GM19438 (cell line): Measurements from ENCODE around the gene UBE2B.
"Not testable (repeated sequence)": the region's sequence is repeated elsewhere in the genome, so short reads cannot be mapped to it uniquely, and the experiment has no call there.

Source experiments
- ATAC-seq: cut with Tn5 transposase; IDR thresholded peaks from one replicate; pipeline ENCODE4 v1.9.1; 2021; ENCODE audit warnings: low read depth; ENCODE audit not compliant: unreplicated experiment

Gene UBE2B

GRCh38 chr5:134370871-134371833, at the start of gene UBE2B:
Gene UBE2B, plus strand, starts transcription at chr5:134371569. Its CDS starts 27 bp downstream, at chr5:134371596.
- peak; percentile 64 for ATAC-seq

- ATAC-seq, result no peak
Observed at GRCh38 chr5:134327327-134327726, 44.0 kb upstream of the UBE2B start.

GRCh38 chr5:134328619-134329018, 42.8 kb upstream of the UBE2B start:
- no peak for ATAC-seq

DNA sequence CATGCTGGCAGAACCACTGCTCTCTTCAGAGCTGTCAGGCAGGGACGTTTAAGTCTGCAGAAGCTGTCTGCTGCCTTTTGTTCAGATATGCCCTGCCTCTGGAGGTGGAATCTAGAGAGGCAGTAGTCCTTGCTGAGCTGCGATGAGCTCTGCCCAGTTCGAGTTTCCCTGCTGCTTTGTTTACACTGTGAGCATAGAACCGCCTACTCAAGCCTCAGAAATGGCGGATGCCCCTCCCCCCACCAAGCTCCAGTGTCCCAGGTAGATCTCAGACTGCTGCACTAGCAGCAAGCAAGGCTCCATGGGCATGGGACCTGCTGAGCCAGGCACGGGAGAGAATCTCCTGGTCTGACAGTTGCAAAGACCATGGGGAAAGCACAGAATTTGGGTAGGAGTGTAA, 34.5 kb upstream of the UBE2B start:
- not testable (repeated sequence) for ATAC-seq

- ATAC-seq, result not testable (repeated sequence)
Observed at GRCh38 chr5:134343500-134343899, 27.9 kb upstream of the UBE2B start.

- ATAC-seq, result not testable (repeated sequence)
Observed at GRCh38 chr5:134345476-134345875, 25.9 kb upstream of the UBE2B start.

DNA sequence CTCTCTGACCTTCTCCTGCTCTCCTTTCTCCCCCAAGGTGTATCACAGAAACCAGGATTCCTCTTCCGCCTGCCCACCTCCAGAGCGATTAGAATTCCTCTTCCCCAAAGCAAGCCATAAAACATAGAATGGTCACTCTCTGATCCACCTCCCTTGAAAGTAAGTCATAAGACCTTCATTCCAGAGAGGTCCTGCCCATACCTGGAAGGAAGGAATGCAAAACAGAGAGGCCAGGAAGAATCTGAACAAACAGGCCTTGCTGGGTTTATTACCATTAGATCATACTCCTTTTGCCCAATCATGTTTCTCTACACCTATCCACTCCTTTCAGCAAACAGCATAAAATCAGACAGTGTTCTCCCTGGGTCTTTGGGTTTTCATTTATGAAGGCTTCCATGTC, 25.4 kb upstream of the UBE2B start:
- ATAC-seq, result no peak

- ATAC-seq, result no peak
Observed at GRCh38 chr5:134349463-134349862, 21.9 kb upstream of the UBE2B start.

DNA sequence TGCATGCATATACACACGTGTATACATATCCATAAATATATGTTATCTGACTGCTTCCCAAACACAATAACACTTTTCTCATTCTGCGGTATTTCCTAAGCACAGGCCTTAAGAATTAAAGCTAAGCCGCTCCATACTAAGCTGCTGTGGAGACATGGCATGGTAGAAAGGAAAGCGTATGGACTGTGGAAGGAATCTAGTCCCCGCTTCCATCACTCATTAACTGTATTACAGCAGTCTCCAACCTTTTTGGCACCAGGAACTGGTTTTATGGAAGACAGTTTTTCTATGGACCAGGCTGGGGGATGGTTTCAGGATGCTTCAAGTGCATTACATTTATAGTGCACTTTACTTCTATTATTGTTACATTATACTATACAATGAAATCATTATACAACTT, 15.7 kb upstream of the UBE2B start:
- no peak for ATAC-seq

- ATAC-seq, result no peak
Observed at GRCh38 chr5:134365604-134366003, 5.8 kb upstream of the UBE2B start.

GRCh38 chr5:134370311-134370870, 978 bp upstream of the UBE2B start:
- ATAC-seq, result peak; percentile 6

DNA sequence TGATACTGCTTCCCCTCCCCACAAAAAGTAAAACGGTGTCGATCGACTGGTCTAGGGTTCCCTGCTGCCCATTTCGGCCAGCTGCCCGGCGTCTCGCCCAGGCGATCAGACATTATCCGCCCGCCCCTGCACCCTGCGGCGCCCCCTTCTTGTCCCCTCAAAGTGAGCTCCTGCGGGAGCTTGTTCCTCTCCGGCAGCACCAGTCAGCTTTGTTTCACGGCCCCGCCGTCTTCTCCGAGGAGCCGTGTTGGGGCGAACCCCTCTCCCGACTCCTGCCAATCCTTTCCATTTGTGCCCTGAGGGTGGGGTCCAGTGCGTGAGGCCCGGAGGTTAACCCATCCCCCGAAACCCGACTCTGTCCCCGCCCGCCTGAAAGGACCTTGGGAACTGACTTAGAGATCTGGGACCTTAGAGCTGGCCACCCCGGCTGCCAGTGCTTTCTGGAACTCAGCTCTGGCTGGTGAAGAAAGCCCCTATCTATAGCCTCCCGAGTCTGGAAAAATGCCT, 518 bp downstream of the UBE2B start:
- ATAC-seq, result peak; percentile 11

GRCh38 chr5:134373633-134374032, 2.3 kb downstream of the UBE2B start:
- not testable (repeated sequence) for ATAC-seq

DNA sequence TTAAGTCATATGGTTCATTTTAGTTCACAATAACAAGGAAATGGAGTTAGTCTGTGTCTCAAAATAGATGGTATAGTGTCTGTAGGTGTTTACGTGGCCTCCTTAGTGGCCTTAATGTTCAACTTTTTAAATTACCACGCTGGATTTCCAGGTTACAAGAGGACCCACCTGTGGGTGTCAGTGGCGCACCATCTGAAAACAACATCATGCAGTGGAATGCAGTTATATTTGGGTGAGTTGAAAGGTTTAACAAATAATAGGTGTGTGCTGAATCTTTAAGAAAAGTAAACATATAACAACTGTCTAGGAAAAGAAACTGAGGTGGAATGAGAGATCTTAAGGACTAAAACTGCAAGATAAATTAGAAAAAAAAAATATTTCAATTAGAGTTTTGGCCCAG, 2.9 kb downstream of the UBE2B start:
- ATAC-seq, result no peak

DNA sequence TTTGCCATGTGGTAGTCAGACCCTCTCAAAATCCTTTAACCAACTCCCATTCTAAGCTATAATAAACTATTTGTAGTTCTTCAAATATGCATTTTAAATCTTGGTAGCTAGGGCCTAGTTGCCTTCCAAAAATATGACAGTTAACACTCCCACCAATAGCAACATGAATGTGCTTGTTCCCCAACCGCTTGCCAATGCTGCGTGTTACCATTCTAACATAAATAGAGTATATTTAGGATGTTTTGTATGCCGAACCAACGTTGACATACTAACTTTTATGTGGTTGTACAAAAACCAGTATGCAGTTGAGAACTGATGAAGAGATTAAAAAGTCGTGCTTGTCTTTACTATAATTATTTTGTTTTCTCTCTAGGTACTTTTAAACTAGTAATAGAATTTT, 9.0 kb downstream of the UBE2B start:
- ATAC-seq, result no peak

GRCh38 chr5:134382204-134382603, 10.8 kb downstream of the UBE2B start:
- not testable (repeated sequence) for ATAC-seq

DNA sequence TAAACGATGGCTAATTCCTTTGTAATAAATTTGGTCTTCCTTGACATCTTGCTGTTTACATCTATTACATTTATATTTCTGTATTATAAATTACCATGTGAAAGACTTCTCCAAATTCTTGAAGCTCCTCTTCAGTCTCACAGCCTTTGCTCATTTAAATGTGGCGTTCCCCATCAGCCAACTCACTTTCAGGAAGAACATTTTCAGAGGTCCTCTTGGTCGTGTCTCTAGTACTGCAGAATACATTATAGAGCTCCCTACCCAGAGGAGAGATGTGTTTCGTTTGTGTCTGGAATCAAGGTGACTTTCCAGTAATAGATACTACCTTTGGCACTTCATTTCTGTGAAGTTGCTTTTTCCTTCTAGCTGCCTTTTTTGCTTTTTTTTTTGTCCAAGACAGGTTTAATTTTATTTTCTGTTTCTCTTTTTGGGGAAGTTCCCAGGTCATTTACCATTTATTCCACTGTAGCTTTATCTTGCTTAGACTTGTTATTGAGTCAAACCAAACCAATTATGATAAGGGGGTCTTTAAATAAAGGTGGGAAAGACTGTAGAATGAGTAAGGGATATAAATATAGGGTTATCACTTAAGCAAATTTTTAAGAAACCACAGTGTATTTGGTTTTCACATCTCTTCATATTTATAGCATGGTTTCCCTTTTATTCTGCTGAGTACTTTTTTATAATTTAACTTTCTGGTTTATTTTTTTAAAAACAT, 12.8 kb downstream of the UBE2B start:
- no peak for ATAC-seq

DNA sequence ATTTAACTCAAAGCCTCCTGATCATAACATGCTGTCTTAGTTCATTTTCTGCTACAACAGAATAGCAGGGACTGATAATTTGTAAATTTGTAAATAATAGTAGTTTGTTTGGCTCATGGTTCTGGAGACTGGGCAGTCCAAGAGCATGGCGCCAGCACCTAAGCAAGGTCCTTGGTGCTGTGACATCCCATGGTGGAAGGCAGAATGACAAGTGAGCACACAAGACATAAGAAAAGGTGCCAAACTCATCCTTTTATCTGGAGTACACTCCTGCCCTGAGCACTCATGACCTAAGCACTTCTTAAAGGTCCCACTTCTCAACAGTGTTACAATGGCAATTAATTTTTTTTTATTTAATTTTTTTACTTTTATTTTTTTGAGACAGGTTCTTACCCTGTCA, 16.1 kb downstream of the UBE2B start:
- no peak for ATAC-seq

- ATAC-seq, result no peak
Observed at GRCh38 chr5:134392301-134392700, 20.9 kb downstream of the UBE2B start.

GRCh38 chr5:134394932-134395331, 23.6 kb downstream of the UBE2B start:
- no peak for ATAC-seq

DNA sequence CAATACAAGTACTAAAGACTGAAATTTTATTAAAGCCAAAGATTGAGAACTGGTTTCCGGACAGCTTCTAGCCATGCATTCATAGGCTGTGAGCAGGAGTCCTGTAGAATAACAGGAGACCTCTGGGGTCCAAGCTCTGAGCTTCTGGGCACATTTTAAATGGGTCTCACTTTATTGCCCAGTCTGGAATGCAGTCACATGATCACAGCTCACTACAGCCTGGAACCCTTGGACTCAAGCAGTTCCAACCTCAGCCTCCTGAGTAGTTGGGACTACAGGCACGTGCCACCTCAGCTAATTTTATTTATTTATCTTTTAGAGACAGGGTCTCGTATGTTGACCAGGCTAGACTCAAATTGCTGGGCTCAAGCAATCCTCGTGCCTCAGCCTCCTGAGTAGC, 24.9 kb downstream of the UBE2B start:
- ATAC-seq, result no peak
